Measurements from ENCODE around the gene GAB2.

Gene GAB2

GRCh38 chr11:78400702-78401101 is 16.9 kb downstream of the GAB2 start:
- DNase-seq (ENCODE audit: low read depth in 2 of 2): no peak

GRCh38 chr11:78400116-78400515 is 17.5 kb downstream of the GAB2 start:
- DNase-seq (ENCODE audit: low read depth in 2 of 2): no peak

GRCh38 chr11:78399136-78399535 is 18.5 kb downstream of the GAB2 start:
- DNase-seq (ENCODE audit: low read depth in 2 of 2): no peak

GRCh38 chr11:78398715-78399114 is 18.9 kb downstream of the GAB2 start:
- no peak for DNase-seq (ENCODE audit: low read depth in 2 of 2)

GRCh38 chr11:78397398-78397797 is 20.2 kb downstream of the GAB2 start:
- no peak for DNase-seq (ENCODE audit: low read depth in 2 of 2)

- no peak for DNase-seq (ENCODE audit: low read depth in 2 of 2)
Observed at GRCh38 chr11:78395597-78395996, 22.0 kb downstream of the GAB2 start.

- no peak for DNase-seq (ENCODE audit: low read depth in 2 of 2)
Observed at GRCh38 chr11:78392854-78393253, 24.8 kb downstream of the GAB2 start.

- DNase-seq (ENCODE audit: low read depth in 2 of 2): no peak
Observed at GRCh38 chr11:78391424-78391823, 26.2 kb downstream of the GAB2 start.

- DNase-seq (ENCODE audit: low read depth in 2 of 2): no peak
Observed at GRCh38 chr11:78390809-78391208, 26.8 kb downstream of the GAB2 start.

GRCh38 chr11:78386215-78386941 is 31.2 kb downstream of the GAB2 start:
- DNase-seq (ENCODE audit: low read depth in 2 of 2): no peak

GRCh38 chr11:78385205-78385604 is 32.4 kb downstream of the GAB2 start:
- no peak for DNase-seq (ENCODE audit: low read depth in 2 of 2)

GRCh38 chr11:78384231-78384630 is 33.4 kb downstream of the GAB2 start:
- DNase-seq (ENCODE audit: low read depth in 2 of 2): no peak

- DNase-seq (ENCODE audit: low read depth in 2 of 2): no peak
Observed at GRCh38 chr11:78381865-78382264, 35.8 kb downstream of the GAB2 start.

- DNase-seq (ENCODE audit: low read depth in 2 of 2): no peak
Observed at GRCh38 chr11:78380615-78381051, 37.0 kb downstream of the GAB2 start.

GRCh38 chr11:78379039-78379670 is 38.5 kb downstream of the GAB2 start:
- no peak for DNase-seq (ENCODE audit: low read depth in 2 of 2)

- no peak for DNase-seq (ENCODE audit: low read depth in 2 of 2)
Observed at GRCh38 chr11:78377625-78378418, 39.8 kb downstream of the GAB2 start.

- no peak for DNase-seq (ENCODE audit: low read depth in 2 of 2)
Observed at GRCh38 chr11:78376858-78377257, 40.8 kb downstream of the GAB2 start.

- no peak for DNase-seq (ENCODE audit: low read depth in 2 of 2)
Observed at GRCh38 chr11:78374917-78375316, 42.7 kb downstream of the GAB2 start.

- no peak for DNase-seq (ENCODE audit: low read depth in 2 of 2)
Observed at GRCh38 chr11:78373689-78374088, 43.9 kb downstream of the GAB2 start.

- DNase-seq (ENCODE audit: low read depth in 2 of 2): no peak
Observed at GRCh38 chr11:78372114-78372768, 45.4 kb downstream of the GAB2 start.

GRCh38 chr11:78371221-78371891 is 46.3 kb downstream of the GAB2 start:
- DNase-seq (ENCODE audit: low read depth in 2 of 2): no peak
